ENCODE results near the gene RPTOR.

The RPTOR gene

GRCh38 chr17:80969030-80969673 lies 424.5 kb downstream of the RPTOR start:
- H2AK5ac ChIP-seq (ENCODE audit: low read depth, low read length), result peak overlapping the region; percentile 99
- no peak overlapping the region for H2AFZ ChIP-seq (ENCODE audit: low read length)
- peaks cover 3% of the 10 kb centered on the region for H3K79me1 ChIP-seq (ENCODE audit: low read depth, low read length)
- peak overlapping the region; percentile 94 for H3K14ac ChIP-seq (ENCODE audit: low read length)
- H3K27ac ChIP-seq (replicated peaks; ENCODE audit: low read length), result no peak overlapping the region
- H3K4me2 ChIP-seq (ENCODE audit: insufficient read depth, low read length, poor library complexity, severe bottlenecking), result no peak overlapping the region
- peak overlapping the region; percentile 96 for H2BK15ac ChIP-seq (ENCODE audit: low read length)
- peak overlapping the region; percentile 54 for H2BK5ac ChIP-seq (ENCODE audit: low read length)
- H2BK120ac ChIP-seq (ENCODE audit: low read depth, low read length), result no peak overlapping the region
- H4K91ac ChIP-seq (ENCODE audit: low read depth, low read length, poor library complexity), result no peak overlapping the region
- peaks cover 3 to 6% of the 10 kb centered on the region in 2 donors for H3K36me3 ChIP-seq (replicated peaks in 1 of 2; ENCODE audit: control insufficient read depth in 2 of 2, insufficient read depth in 2 of 2, low read length in 2 of 2)
- H3K9me3 ChIP-seq (replicated peaks in 1 of 2; ENCODE audit: control insufficient read depth in 2 of 2, insufficient read depth in 1 of 2, low read depth in 1 of 2, low read length in 2 of 2), result no peaks in the 10 kb centered on the region
- no CpG with 5 or more reads among the region's 20 CpGs for WGBS, 2 donors (ENCODE audit: extremely low coverage in 2 of 2, insufficient read length in 2 of 2, insufficient replicate concordance in 1 of 2)
- peak overlapping the region; percentile 17 for H3K9ac ChIP-seq (ENCODE audit: low read depth, low read length, poor library complexity)
- H4K8ac ChIP-seq (ENCODE audit: low read depth, low read length), result no peak overlapping the region
- peak overlapping the region; percentile 44 for H3K18ac ChIP-seq (ENCODE audit: low read length)
- H2BK12ac ChIP-seq (ENCODE audit: low read length), result no peak overlapping the region
- peaks cover 15 to 24% of the 10 kb centered on the region in 2 donors for H3K4me1 ChIP-seq (ENCODE audit: control insufficient read depth in 2 of 2, insufficient read depth in 1 of 2, low read depth in 1 of 2, low read length in 2 of 2)
- H3K23ac ChIP-seq (ENCODE audit: low read depth, low read length, poor library complexity), result peak overlapping the region; percentile 91
- H3K4ac ChIP-seq (ENCODE audit: low read length), result no peak overlapping the region
- no peaks in the 10 kb centered on the region for H3K27me3 ChIP-seq (ENCODE audit: control insufficient read depth in 3 of 3, insufficient read depth in 3 of 3, low read depth in 1 of 3, low read length in 3 of 3)
- H3K4me3 ChIP-seq (ENCODE audit: low read length in 2 of 2), result no peak overlapping the region
- DNase-seq (ENCODE audit: low spot score), result no peak

GRCh38 chr17:80969674-80970043 lies 425.0 kb downstream of the RPTOR start:
- peak overlapping the region; percentile 54 for H2BK5ac ChIP-seq (ENCODE audit: low read length)
- peak overlapping the region; percentile 98 for H4K8ac ChIP-seq (ENCODE audit: low read depth, low read length)
- H2BK12ac ChIP-seq (ENCODE audit: low read length), result peak overlapping the region; percentile 97
- H3K9me3 ChIP-seq (replicated peaks in 1 of 2; ENCODE audit: control insufficient read depth in 2 of 2, insufficient read depth in 1 of 2, low read depth in 1 of 2, low read length in 2 of 2), result no peaks in the 10 kb centered on the region
- H3K27ac ChIP-seq (replicated peaks; ENCODE audit: low read length), result no peak overlapping the region
- H3K23ac ChIP-seq (ENCODE audit: low read depth, low read length, poor library complexity), result peak overlapping the region; percentile 91
- peak overlapping the region; percentile 96 for H2BK15ac ChIP-seq (ENCODE audit: low read length)
- peak overlapping the region; percentile 93 for H3K4ac ChIP-seq (ENCODE audit: low read length)
- H2BK120ac ChIP-seq (ENCODE audit: low read depth, low read length), result no peak overlapping the region
- H3K4me2 ChIP-seq (ENCODE audit: insufficient read depth, low read length, poor library complexity, severe bottlenecking), result no peak overlapping the region
- H2AK5ac ChIP-seq (ENCODE audit: low read depth, low read length), result peak overlapping the region; percentile 99
- no peak overlapping the region for H3K9ac ChIP-seq (ENCODE audit: low read depth, low read length, poor library complexity)
- no CpG with 5 or more reads among the region's 10 CpGs for WGBS, 2 donors (ENCODE audit: extremely low coverage in 2 of 2, insufficient read length in 2 of 2, insufficient replicate concordance in 1 of 2)
- H3K79me1 ChIP-seq (ENCODE audit: low read depth, low read length), result peaks cover 3% of the 10 kb centered on the region
- no peaks in the 10 kb centered on the region for H3K27me3 ChIP-seq (ENCODE audit: control insufficient read depth in 3 of 3, insufficient read depth in 3 of 3, low read depth in 1 of 3, low read length in 3 of 3)
- peak overlapping the region; percentile 72 for H4K91ac ChIP-seq (ENCODE audit: low read depth, low read length, poor library complexity)
- H3K36me3 ChIP-seq (replicated peaks in 1 of 2; ENCODE audit: control insufficient read depth in 2 of 2, insufficient read depth in 2 of 2, low read length in 2 of 2), result peaks cover 3 to 6% of the 10 kb centered on the region in 2 donors
- peak overlapping the region; percentile 94 for H3K14ac ChIP-seq (ENCODE audit: low read length)
- H2AFZ ChIP-seq (ENCODE audit: low read length), result no peak overlapping the region
- DNase-seq (ENCODE audit: low spot score), result no peak
- peaks cover 12 to 19% of the 10 kb centered on the region in 2 donors for H3K4me1 ChIP-seq (ENCODE audit: control insufficient read depth in 2 of 2, insufficient read depth in 1 of 2, low read depth in 1 of 2, low read length in 2 of 2)
- no peak overlapping the region for H3K4me3 ChIP-seq (ENCODE audit: low read length in 2 of 2)
- peak overlapping the region; percentile 39 for H3K18ac ChIP-seq (ENCODE audit: low read length)

DNA sequence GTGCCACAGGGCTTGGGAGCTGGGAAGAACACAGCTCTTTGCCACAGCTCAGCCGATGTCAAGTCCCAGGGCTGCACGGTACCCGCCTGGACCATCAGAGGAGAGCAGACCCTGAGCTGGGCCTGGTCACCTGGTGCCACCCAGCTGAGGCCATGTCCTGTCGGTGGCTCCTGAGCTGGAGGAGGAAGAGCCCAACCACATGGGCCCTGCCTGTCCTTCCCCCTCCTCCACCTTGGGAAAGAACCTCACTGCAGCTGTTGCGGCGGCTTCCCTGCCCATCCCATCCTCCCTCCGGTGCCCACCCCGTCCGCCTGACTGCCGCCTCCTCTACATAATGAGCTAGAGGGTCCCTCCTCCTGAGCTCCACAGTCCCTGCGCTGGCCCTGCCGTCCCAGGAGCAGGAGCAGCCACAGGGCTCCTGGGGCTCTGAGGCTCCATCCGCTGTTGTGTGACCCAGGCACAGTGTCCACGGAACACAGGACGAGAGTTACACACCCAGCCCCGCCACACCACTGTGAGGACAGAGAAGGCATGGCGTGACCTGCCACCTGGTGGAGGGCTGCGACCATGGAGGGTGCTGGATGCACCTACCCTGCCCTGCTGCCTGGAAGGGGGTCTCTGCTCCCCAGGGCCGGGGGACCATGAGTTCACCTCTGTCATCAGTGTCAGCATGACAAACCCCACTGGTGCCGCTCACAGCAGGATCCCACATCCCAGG lies 425.6 kb downstream of the RPTOR start:
- peak overlapping the region; percentile 11 for H2AFZ ChIP-seq (ENCODE audit: low read length)

More for the DNA sequence above, 425.6 kb downstream of the RPTOR start:
- Histone ChIP-seq H3K4me1 (ENCODE audit: control insufficient read depth in 2 of 2, insufficient read depth in 1 of 2, low read depth in 1 of 2, low read length in 2 of 2) (peaks cover 12 to 14% of the 10 kb centered on the region in 2 donors), H3K14ac (ENCODE audit: low read length) (peak overlapping the region; percentile 97), H3K9ac (ENCODE audit: low read depth, low read length, poor library complexity) (peak overlapping the region; percentile 84), H2BK120ac (ENCODE audit: low read depth, low read length) (peak overlapping the region; percentile 81), H3K36me3 (replicated peaks in 1 of 2; ENCODE audit: control insufficient read depth in 2 of 2, insufficient read depth in 2 of 2, low read length in 2 of 2) (peaks cover 1 to 2% of the 10 kb centered on the region in 2 donors), H3K27ac (replicated peaks; ENCODE audit: low read length) (no peak overlapping the region), H3K79me1 (ENCODE audit: low read depth, low read length) (peaks cover 3% of the 10 kb centered on the region), H3K9me3 (replicated peaks in 1 of 2; ENCODE audit: control insufficient read depth in 2 of 2, insufficient read depth in 1 of 2, low read depth in 1 of 2, low read length in 2 of 2) (no peaks in the 10 kb centered on the region), H4K91ac (ENCODE audit: low read depth, low read length, poor library complexity) (no peak overlapping the region), H4K8ac (ENCODE audit: low read depth, low read length) (peak overlapping the region; percentile 98), H2AK5ac (ENCODE audit: low read depth, low read length) (peak overlapping the region; percentile 99), H3K4me3 (ENCODE audit: low read length in 2 of 2) (peak overlapping the region in 1 of 2 donors; percentile 0), H3K27me3 (ENCODE audit: control insufficient read depth in 3 of 3, insufficient read depth in 3 of 3, low read depth in 1 of 3, low read length in 3 of 3) (no peaks in the 10 kb centered on the region), H2BK15ac (ENCODE audit: low read length) (peak overlapping the region; percentile 96), H3K18ac (ENCODE audit: low read length) (peak overlapping the region; percentile 39), H3K4me2 (ENCODE audit: insufficient read depth, low read length, poor library complexity, severe bottlenecking) (peak overlapping the region; percentile 18), H3K23ac (ENCODE audit: low read depth, low read length, poor library complexity) (peak overlapping the region; percentile 91), H2BK5ac (ENCODE audit: low read length) (peak overlapping the region; percentile 54), H3K4ac (ENCODE audit: low read length) (peak overlapping the region; percentile 93), H2BK12ac (ENCODE audit: low read length) (peak overlapping the region; percentile 97)
- DNase-seq (ENCODE audit: low spot score), result no peak
- WGBS, 2 donors (ENCODE audit: extremely low coverage in 2 of 2, insufficient read length in 2 of 2, insufficient replicate concordance in 1 of 2), result no CpG with 5 or more reads among the region's 20 CpGs

Measured in neuronal stem cell (in vitro differentiated cells).